SIG-M5 treated with dmso at 0.1 percent for 504 hours (cell line): ENCODE data around the gene TEX35.

Source experiments
- DNase-seq: peaks from one replicate; lab custom pipeline; 2025; ENCODE audit not compliant: unreplicated experiment; lab: John Stamatoyannopoulos, UW

The TEX35 gene

DNA sequence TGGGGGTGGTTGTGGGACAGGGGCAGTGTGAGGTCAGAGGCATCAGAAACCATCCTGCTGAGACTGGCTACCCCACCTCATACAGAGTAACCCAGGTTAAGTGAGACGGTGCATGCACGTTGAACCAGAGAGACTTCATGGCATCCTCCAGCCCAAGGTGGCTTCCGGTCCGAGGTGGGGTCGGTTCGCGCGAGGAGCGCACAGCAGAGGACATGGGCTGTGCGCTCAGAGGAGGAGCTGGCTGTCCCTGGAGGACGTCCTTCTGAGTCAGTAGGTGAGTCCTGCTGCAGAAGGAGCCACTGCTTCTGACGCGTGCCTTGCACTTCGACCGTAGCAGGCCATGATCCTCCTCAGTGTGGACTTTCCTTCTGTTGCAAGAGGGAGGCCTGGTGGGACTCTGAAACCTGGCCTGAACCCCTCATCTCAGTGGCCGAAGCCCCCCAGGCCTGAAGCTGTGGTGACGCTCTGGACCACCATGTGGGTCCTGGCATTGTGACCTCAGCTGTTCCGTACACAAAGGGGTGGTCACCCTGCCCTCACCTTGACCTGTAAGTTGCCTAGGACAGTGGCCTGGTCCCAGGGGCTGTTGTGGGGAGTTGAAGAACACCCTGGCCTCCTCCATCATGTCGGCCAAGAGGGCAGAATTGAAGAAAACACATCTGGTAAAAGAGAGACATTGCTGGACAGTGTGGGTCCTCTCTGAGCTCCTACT lies at the start of gene TEX35:
TEX35 (plus strand) TSS at position 544 of the 712 bp plus-strand sequence; CDS start at position 624, 80 bp downstream.
- no peak for DNase-seq

DNA sequence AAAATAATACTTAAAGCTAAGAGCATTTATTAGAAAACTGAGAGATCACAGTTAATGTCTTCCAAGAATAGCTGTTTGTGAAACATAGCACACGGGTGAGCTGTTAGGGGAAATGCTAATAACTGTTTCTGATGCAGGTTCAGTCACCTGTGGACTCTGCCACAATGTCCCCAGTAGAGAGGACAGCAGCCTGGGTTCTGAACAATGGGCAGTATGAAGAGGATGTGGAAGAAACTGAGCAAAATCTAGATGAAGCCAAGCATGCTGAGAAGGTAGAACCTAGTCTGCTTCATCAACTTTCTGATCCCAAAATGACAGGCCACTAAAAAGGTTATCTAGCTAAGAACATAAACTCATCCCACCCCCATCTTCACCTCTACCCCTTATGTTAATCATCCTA lies 48.8 kb upstream of the TEX35 start:
- no peak for DNase-seq

DNA sequence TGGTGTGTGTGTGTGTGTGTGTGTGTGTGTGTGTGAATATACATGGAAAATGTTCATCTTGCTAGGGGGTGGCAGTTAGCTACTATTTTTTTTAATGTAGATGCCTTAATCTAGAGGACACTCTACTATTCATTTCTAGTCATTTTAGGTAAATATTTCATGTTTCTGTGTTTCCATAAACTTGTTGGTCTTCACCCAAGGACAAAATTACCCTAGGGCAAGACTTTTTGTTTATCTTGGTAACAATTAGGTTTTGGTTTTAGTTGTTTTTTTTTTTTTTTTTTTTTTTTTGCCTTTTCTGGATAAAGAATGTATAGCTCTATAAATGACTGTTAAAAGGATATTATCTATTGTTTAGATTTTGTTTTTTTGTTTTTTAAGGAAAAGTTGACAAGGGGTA lies 48.3 kb upstream of the TEX35 start:
- DNase-seq = no peak

DNA sequence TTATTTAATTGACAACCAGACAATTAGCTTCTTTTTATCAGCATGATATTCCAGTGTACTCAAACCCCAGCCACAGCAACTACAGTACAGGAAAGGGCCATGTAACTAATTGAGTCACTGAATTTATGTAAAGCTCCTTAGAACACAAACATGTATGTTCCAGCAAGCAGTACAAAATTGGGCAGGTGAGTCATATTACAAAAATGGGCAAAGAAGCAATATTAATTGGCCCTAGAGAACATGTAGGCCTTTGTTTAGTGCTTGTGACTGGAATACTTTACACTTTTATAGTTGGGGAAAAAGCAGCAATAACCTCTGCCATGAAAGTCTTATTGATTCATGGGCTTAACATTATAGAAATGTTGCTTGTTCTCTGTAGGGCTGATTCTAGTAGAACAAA lies 47.9 kb upstream of the TEX35 start:
- no peak for DNase-seq

DNA sequence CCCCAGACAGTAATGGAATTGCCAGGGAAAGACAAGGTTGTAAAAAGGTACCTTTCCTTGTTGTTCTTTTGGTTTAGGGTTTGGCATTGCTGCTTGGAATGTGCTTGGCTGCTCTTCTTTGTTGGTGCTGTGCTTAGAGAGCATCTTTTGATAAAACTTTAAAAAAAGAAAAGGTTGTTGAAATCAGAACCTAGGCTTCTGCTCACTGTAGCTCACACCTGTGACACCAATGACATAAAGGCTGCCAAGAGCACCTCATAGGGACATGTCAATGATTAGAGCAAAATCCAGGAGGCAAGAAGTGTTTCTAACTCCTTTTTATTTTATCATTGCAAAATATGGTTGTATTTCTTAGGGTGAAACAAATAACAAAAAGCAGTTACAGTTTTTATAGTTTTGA lies 45.1 kb upstream of the TEX35 start:
- DNase-seq = no peak

GRCh38 chr1:178470411-178470960 lies 42.4 kb upstream of the TEX35 start:
- DNase-seq = no peak

DNA sequence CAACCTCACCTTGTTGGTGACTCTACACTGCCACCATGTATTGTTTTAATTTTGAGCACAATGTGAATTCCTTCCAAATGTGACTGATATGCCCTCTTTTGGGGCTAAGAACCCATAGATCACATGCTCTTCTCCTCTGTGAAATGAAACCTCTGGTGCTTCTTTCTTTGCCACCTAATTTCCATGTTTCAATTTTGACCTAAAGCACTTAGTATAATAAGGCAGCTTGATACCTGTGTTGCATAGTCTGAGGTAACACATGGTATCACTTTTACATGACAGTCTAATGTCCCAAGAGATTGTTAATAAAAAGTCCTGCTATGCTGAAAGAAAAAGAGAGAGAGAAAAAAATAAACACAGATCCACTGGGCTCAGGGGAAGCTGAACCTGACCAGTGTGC lies 40.4 kb upstream of the TEX35 start:
- DNase-seq = no peak

DNA sequence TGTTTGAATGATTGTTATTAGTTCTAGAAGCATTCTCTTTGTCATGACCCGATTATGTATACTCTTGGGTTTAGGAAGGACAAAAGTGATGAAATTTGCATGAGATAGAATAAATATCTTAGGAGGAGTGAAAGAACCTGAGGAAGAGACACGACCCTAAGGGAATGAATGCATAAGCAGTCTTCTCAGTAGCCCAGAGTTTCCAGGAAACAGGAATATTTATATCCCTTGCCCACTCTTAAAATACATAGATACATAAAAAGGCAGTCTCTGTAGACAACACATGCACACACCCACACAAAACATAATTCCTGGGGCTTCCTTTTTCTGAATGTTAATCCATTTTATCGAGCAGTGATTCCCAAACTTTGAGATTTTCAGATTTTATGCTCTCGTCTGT lies 35.5 kb upstream of the TEX35 start:
- no peak for DNase-seq

DNA sequence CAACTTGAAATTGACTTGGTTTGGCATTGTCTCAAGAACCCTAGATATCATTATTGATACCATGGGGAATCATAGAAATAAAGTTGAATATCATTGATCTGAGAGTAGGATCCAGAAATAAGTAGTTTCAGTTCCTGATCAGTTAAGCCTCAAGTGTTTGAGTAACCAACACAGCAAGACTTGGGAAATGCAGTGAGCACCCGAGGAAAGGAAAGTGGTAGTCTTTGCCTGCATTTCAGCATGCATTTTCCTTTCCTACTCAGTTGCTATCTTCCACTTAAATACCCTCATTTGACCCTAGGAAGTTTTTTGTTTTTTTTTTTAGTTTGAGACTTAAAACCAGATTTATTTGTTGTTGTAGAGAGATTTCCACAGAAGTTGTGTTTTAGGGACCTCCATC lies 35.1 kb upstream of the TEX35 start:
- peak; percentile 59 for DNase-seq

- DNase-seq = no peak
Measured at GRCh38 chr1:178483251-178483957, 29.5 kb upstream of the TEX35 start.

GRCh38 chr1:178484698-178485225 lies 28.1 kb upstream of the TEX35 start:
- no peak for DNase-seq

GRCh38 chr1:178485541-178485981 lies 27.3 kb upstream of the TEX35 start:
- DNase-seq = no peak

DNA sequence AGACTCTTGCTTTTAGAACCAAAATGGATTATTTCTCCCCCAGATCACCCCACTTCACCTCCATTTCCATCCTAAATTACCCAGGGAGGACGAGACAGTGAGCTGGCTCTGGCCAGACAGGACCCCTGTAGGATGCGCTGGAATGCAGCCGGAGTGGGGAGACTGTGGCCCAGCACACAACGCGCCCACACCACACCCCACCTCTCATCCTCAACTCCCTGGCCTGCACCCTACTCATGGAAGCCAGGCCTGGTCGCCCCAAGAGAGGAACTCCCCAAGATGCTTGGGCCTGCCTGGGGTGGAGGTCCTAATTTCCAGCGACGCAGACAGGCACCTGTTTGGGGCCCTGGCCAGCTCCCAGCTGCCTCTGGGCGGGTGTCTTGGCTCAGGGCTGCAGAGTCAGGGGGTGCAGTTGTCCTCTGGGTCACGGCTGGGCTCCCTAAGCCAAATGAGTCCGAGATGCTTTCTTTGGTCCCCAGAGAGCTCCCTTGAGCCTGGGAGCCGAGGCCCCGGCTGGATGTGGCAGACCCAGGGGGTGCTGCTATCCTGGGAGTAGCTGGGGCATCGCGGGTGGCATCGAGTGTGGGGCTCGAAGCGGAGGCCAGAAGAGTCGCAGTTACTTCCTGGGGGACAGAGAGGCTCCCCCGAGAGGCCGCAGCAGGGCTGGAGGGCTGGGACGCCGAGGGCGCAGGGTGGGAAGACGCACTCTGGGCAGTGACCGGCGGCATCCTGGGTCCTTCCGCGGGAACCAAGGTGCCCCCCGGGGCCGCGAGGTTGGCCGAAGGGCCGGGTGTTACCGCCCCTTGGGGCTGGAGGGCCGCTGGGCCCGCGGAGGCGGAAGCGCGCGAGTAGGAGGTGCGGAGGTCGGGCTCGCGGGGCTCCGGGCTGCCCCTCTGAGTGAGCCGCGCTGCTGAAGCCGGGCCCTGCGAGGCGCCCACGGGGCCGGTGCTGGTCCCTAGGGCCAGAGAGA lies 26.5 kb upstream of the TEX35 start:
- no peak for DNase-seq

DNA sequence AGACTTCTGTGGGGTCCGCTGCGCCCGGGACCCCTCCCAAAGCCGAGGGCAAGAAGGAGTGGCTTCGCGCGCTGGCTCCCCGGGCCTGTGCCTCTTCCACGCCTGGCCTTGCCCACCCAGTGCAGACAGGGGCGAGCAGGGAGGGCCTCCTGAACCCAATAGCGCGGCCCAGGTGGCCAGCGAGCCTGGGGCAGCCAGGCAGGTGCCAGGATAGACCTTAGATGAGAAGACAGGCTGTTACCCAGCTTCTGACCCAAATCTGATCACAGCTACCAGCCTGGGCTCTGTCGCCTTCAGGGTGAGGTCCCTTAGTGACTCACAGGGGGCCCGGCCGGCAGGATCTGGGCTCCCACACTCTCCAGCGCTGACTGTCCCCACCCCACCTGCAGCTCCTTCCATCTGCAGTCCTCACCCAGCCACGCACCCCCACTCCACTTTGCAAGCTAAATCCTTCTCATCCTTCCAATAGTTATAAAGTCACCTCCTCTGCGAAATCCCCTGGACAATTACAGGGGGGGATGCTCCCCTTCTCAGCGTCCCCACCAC lies 25.8 kb upstream of the TEX35 start:
- DNase-seq = no peak

- no peak for DNase-seq
Measured at GRCh38 chr1:178488393-178488792, 24.5 kb upstream of the TEX35 start.

GRCh38 chr1:178489399-178489798 lies 23.5 kb upstream of the TEX35 start:
- no peak for DNase-seq

- DNase-seq = no peak
Measured at GRCh38 chr1:178490136-178490535, 22.8 kb upstream of the TEX35 start.

DNA sequence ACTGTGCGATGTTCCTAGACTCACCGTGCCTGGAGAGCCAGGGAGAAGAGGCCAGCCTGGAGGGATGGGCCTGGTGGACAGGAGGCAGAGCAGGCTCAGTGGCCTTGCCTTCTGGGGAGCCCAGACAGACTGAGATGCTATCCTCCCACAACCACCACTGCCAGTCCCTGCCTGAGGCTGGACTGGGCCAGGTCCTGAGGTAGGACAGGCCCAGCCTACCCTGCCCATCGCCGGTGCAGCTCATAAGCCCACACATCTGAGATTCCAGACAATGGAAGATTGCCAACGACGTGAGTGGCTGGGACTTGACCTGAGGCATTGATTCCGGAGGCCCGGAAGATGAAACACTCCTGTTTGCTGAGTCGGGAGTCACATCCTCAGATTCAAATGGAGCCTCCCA lies 21.9 kb upstream of the TEX35 start:
- no peak for DNase-seq

- DNase-seq = no peak
Measured at GRCh38 chr1:178491721-178492120, 21.2 kb upstream of the TEX35 start.

- no peak for DNase-seq
Measured at GRCh38 chr1:178492341-178492740, 20.6 kb upstream of the TEX35 start.

- DNase-seq = no peak
Measured at GRCh38 chr1:178493301-178493741, 19.6 kb upstream of the TEX35 start.
